GM18517 (cell line): Measurements from ENCODE around the gene SLC25A11.

Experiments used
- ATAC-seq: cut with Tn5 transposase; IDR thresholded peaks from one replicate; pipeline ENCODE4 v1.9.1; 2021; ENCODE audit warnings: mild to moderate bottlenecking, moderate library complexity; ENCODE audit not compliant: unreplicated experiment

Gene SLC25A11

DNA sequence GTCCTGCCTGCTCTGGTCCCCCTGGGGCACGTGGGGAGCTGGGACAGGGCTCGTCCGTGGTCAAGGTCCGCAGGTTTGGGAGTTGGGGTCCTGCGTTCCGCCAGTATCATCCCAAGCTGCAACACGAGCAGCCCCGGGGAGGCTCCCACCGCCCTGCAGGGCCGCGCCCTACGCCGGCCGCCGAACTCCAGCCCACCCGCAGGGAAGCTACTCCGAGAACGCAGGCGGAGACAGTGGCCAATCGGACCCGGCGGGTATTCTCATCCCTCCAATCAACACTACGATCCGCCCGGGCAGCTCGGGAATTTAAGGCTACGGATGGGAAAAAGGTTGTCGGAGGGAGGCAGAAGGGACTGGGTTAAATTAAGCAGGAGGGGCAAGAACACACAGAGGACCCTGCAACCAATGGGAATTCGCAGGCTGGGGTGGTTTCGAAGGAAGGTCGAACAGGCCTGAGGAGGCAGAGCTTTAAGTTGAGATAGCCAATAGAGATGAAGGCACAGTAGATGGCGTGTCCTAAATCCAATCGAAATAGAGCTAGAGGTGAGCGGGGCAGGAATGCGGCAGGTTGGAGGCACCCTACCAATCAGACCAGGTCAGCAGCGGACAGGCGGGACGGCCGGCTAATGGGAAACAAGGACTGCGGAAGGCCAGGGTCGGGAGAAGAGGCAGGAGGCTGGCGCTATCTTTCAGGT lies 27.1 kb upstream of the SLC25A11 start:
- ATAC-seq: peak; percentile 85

GRCh38 chr17:4965311-4965986 lies 25.6 kb upstream of the SLC25A11 start:
- no peak for ATAC-seq

- ATAC-seq: no peak
Measured at GRCh38 chr17:4960279-4960922, 20.6 kb upstream of the SLC25A11 start.

DNA sequence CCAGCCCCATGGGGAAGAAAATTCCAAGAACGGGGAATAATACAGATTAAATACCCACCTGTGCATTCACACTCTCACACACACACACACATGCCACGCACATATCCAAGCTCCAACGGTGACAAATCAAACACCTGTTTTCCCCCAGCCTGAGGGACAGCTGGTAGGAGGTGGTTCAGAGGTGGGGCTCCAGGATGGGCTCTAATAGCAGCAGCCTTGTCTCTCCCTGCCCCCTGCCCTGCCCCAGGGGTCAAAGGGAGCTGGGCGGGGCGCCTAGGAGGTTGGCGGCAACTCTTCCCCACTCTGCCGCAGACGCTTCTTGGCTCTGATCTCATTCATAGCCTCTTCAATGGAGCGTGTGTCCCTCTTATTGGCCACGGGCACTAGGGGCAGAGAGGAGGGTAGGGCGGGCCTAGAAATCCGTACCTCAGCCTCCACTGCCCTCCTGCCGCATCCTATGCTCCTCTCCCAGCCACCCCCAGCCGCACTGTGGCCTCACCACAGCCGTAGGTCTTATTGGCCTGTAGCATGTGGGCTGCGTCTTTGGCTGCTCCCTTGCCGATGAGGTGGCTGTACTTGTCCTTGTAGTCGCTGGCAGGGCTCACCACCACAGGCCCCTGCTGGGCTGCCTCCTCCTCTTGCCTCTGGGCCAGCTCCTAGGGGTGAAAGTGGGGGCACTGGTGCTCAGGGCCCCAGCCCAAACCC lies 19.6 kb upstream of the SLC25A11 start:
- ATAC-seq: no peak

DNA sequence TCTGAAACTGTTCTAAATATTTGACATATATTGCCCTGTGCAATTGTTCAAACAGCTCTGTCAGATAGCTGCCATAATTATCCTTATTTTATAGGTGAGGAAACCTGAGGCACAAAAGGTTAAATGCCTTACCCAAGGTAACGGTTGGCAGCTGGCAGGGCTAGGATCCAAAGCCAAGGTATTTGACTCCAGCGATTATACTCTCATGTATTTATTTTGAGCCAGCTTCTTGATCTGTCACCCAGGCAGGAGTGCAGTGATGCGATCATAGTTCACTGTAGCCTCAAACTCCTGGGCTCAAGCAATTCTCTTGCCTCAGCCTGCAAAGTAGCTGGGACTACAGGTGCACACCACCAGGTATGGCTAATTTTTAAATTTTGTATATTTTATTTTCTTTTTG lies 18.3 kb upstream of the SLC25A11 start:
- ATAC-seq: no peak

DNA sequence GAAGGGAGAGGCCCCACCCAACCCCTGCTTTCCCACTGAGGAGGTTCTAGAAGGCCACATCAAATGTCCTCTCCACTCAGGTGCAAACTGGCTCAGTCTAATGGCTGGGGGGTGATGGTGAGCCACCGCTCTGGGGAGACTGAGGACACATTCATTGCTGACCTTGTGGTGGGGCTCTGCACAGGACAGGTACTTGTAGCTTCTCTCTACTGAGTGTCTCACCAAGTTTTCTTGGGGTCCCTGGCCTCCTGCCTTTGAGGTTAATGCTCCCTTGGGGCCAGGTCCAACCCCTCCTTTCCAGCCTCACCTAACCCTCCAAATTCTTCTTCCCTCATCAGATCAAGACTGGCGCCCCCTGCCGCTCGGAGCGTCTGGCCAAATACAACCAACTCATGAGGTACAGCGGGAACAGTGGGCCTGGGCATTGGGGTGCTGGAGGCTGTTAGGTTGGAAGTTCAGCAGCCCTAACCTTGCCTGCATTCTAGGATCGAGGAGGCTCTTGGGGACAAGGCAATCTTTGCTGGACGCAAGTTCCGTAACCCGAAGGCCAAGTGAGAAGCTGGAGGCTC lies 16.7 kb upstream of the SLC25A11 start:
- ATAC-seq: no peak

GRCh38 chr17:4955091-4955490 lies 15.2 kb upstream of the SLC25A11 start:
- no peak for ATAC-seq

GRCh38 chr17:4953451-4953961 lies 13.7 kb upstream of the SLC25A11 start:
- no peak for ATAC-seq

GRCh38 chr17:4951486-4951885 lies 11.6 kb upstream of the SLC25A11 start:
- no peak for ATAC-seq

DNA sequence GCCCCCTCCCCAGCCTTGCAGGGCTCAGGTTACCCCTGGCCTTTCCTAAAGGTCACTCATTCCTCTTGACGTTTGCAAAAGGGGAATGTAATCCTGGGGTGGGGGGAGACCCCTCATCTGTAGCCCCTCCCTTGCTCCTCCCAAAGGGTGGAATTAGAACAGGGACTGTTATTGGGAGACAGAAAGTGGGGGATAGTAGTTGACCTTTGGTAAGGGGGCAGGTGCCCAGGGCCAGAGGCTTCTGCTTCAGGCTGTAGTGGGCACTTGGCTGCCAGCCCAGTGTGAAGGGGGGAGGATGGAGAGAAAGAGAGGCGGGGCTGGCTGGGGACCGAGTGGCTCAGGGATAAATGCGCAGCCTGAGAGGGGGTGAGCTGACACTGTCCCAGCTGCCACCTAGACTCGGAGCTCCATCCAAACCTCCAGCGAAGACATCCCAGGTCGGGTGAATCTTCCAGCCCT lies 10.9 kb upstream of the SLC25A11 start, which contains the start of gene ENO3:
Gene ENO3 (plus strand): TSS at position 374 of the 459 bp plus-strand sequence. CDS start 711 bp downstream, outside the sequence.
- ATAC-seq: no peak

DNA sequence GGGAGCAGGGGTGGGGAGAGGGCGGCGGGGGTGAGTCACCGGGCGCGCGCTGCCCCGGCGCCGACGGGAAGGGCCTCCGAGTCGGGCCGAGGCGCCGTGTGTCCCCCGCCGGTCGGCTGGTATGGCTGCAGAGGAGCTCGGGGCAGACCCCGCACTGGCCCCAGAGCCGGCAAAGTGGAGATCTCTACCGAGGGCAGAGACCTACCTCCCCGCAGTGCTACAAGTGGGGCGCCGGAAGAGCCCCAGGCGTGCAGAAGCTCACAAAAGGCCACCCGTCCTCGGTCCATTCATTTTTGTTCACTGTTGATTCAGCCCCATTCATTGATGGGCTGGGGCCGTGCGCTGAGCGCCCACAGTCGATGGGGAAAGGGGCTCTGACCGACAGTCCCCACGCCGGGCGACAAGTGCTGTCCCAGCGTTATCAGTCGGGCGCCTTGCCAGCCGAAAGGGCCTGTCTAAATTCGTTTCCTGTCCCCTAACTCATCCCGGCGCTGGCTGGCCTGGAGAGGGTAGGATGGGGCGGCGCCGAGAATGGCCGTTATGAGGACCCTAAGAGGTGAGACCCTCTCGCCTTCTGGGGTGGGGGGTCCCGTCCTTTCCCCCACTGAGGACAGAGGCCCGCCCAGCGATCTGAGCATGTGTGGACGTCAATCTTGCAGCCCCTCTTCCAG lies 10.4 kb upstream of the SLC25A11 start:
- no peak for ATAC-seq

GRCh38 chr17:4949321-4950074 lies 9.7 kb upstream of the SLC25A11 start:
- peak; percentile 49 for ATAC-seq

- ATAC-seq: peak; percentile 33
Measured at GRCh38 chr17:4948931-4949320, 9.1 kb upstream of the SLC25A11 start.

GRCh38 chr17:4948166-4948930 lies 8.5 kb upstream of the SLC25A11 start, which contains the start of gene PFN1:
TSS of gene PFN1 (minus strand) at chr17:4948530. CDS start at chr17:4948394, 136 bp downstream.
- ATAC-seq: peak; percentile 6

DNA sequence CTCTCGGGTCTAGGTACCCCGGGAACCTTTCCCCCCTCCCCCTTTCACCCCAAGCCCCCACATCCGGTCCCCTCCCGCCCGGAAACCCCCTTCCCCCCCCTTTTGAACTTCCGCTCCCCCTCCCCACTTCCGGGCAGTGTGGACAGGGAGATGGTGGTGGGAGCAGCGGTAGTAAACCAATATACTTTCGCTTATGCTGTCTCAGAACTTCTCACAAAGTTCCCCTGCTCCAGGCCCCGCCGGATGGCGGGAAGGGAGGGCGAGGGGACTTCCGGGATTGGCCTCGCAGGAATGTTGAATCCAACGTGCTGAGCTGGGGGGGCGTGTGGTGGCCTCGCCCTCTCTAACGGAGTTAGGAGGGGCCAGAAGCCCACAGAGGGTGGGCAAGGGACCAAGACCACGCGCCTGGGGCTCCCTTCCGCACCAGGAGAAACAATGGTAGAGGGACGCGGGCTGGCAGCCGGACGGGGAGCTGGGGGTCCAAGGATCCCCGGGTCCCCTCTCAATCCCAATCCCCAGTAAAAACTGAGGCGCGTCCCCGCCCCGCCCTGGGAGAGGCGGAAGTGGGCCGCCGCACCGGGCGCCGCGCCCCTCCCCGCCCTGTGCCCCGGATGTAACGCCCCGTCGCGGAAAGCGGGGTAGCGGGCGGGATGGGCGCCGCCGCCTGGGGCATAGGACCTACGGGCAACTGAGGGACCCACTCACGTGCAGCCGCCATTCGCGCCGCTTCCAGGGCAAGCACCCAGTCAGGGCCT lies 7.7 kb upstream of the SLC25A11 start:
- ATAC-seq: no peak

- no peak for ATAC-seq
Measured at GRCh38 chr17:4947010-4947410, 7.2 kb upstream of the SLC25A11 start.

- no peak for ATAC-seq
Measured at GRCh38 chr17:4946312-4946976, 6.6 kb upstream of the SLC25A11 start.
